GM21786 (cell line): Measurements from ENCODE around the gene GRAMD4.
A peak's percentile ranks its signal among the peaks of the same experiment; 100 is the strongest.

ENCODE experiments used
- ATAC-seq: cut with Tn5 transposase; IDR thresholded peaks from one replicate; pipeline ENCODE4 v1.9.1; 2021; ENCODE audit not compliant: unreplicated experiment

Gene GRAMD4

GRCh38 chr22:46582281-46582933 is 37.8 kb upstream of the GRAMD4 start:
- no peak for ATAC-seq

GRCh38 chr22:46583571-46583970 is 36.6 kb upstream of the GRAMD4 start:
- ATAC-seq = no peak

GRCh38 chr22:46584081-46584921 is 35.9 kb upstream of the GRAMD4 start:
- ATAC-seq = no peak

- no peak for ATAC-seq
Observed at GRCh38 chr22:46585340-46586122, 34.7 kb upstream of the GRAMD4 start.

GRCh38 chr22:46586123-46586519 is 34.1 kb upstream of the GRAMD4 start:
- ATAC-seq = no peak

GRCh38 chr22:46586531-46587011 is 33.6 kb upstream of the GRAMD4 start:
- ATAC-seq = no peak

- ATAC-seq = peak; percentile 50
Observed at GRCh38 chr22:46587061-46587460, 33.1 kb upstream of the GRAMD4 start.

- ATAC-seq = peak; percentile 49
Observed at GRCh38 chr22:46587492-46588278, 32.5 kb upstream of the GRAMD4 start.

- no peak for ATAC-seq
Observed at GRCh38 chr22:46588279-46589140, 31.7 kb upstream of the GRAMD4 start.

GRCh38 chr22:46589141-46589748 is 30.9 kb upstream of the GRAMD4 start:
- no peak for ATAC-seq

- no peak for ATAC-seq
Observed at GRCh38 chr22:46589871-46590271, 30.3 kb upstream of the GRAMD4 start.

GRCh38 chr22:46590334-46590733 is 29.9 kb upstream of the GRAMD4 start:
- no peak for ATAC-seq

GRCh38 chr22:46591930-46592329 is 28.3 kb upstream of the GRAMD4 start:
- no peak for ATAC-seq

GRCh38 chr22:46592390-46592872 is 27.8 kb upstream of the GRAMD4 start:
- no peak for ATAC-seq

GRCh38 chr22:46593211-46593681 is 26.9 kb upstream of the GRAMD4 start:
- no peak for ATAC-seq

- no peak for ATAC-seq
Observed at GRCh38 chr22:46593996-46594946, 25.9 kb upstream of the GRAMD4 start.

- ATAC-seq = no peak
Observed at GRCh38 chr22:46594947-46595298, 25.3 kb upstream of the GRAMD4 start.

GRCh38 chr22:46595545-46595944 is 24.6 kb upstream of the GRAMD4 start:
- no peak for ATAC-seq
